Endothelial cell of umbilical vein (primary cell): ENCODE results near the gene CCNC.

Experiments
- EZH2 ChIP-seq: IDR thresholded peaks from 2 replicates; pipeline ENCODE4 v1.6.1; 2012; ENCODE audit warnings: borderline replicate concordance, low read depth, mild to moderate bottlenecking, moderate library complexity, low read length, inconsistent platforms; ENCODE audit not compliant: severe bottlenecking
- GATA2 ChIP-seq: IDR thresholded peaks from 2 replicates; pipeline ENCODE4 v1.7.0; 2011; ENCODE audit warnings: low read depth, mild to moderate bottlenecking, moderate library complexity, mixed read lengths, low read length; ENCODE audit not compliant: insufficient read length, insufficient read depth
- JUN ChIP-seq: IDR thresholded peaks from 2 replicates; pipeline ENCODE4 v1.6.1; 2011; ENCODE audit warnings: borderline replicate concordance, low read depth; ENCODE audit not compliant: insufficient read length, insufficient read depth
- MYC ChIP-seq: IDR thresholded peaks from one replicate; pipeline ENCODE4 v1.6.1; 2011; ENCODE audit warnings: mild to moderate bottlenecking, low read depth, low read length
- POLR2A ChIP-seq: IDR thresholded peaks from 2 replicates; pipeline ENCODE4 v1.6.1; 2012; ENCODE audit warnings: low read depth, mild to moderate bottlenecking, control low read depth, low read length
- POLR2AphosphoS5 ChIP-seq: IDR thresholded peaks from 2 replicates; pipeline ENCODE4 v1.6.1; 2012; ENCODE audit warnings: low read depth, mild to moderate bottlenecking, control low read depth, low read length, moderate library complexity; ENCODE audit not compliant: insufficient read depth
- TF ChIP-seq, protein P1 (sequence below), 2 donors: IDR thresholded peaks; 1 replicate in 1 of 2; 2 replicates in 1 of 2; pipeline ENCODE4 v1.5.1; 2011; ENCODE audit warnings: low read length in 2 of 2, mild to moderate bottlenecking in 2 of 2, moderate library complexity in 2 of 2, control low read depth in 1 of 2, inconsistent platforms in 1 of 2, low read depth in 1 of 2; ENCODE audit not compliant: insufficient read depth in 1 of 2; ENCODE audit errors: extremely low read depth in 1 of 2
- TF ChIP-seq, protein P2 (sequence below): IDR thresholded peaks from 2 replicates; pipeline ENCODE4 v1.6.1; 2011; ENCODE audit not compliant: insufficient read depth, insufficient read length

DNA sequence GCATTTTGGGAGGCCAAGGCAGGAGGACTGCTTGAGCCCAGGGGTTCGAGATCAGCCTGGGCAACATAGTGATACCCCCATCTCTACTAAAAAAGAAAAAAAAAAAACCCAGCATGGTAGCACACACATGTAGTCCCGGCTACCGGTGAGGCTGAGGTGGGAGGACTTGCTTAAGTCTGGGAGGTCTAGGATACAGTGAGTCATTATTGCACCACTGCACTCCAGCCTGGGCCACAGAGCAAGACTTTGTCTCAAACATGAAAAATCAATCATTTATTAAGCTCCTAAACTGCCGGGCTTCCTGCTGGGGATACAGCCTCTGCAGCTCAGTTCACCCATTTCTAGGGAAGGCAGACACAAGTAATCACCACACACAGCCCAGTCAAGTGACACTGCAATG, 45.9 kb downstream of the CCNC start:
- TF ChIP-seq MYC (no peak), JUN (no peak), POLR2A (no peak), EZH2 (no peak), POLR2AphosphoS5 (no peak), GATA2 (no peak)
- TF ChIP-seq, protein P1, sequence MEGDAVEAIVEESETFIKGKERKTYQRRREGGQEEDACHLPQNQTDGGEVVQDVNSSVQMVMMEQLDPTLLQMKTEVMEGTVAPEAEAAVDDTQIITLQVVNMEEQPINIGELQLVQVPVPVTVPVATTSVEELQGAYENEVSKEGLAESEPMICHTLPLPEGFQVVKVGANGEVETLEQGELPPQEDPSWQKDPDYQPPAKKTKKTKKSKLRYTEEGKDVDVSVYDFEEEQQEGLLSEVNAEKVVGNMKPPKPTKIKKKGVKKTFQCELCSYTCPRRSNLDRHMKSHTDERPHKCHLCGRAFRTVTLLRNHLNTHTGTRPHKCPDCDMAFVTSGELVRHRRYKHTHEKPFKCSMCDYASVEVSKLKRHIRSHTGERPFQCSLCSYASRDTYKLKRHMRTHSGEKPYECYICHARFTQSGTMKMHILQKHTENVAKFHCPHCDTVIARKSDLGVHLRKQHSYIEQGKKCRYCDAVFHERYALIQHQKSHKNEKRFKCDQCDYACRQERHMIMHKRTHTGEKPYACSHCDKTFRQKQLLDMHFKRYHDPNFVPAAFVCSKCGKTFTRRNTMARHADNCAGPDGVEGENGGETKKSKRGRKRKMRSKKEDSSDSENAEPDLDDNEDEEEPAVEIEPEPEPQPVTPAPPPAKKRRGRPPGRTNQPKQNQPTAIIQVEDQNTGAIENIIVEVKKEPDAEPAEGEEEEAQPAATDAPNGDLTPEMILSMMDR (IDR thresholded peaks at IDR 0.05; ENCODE audit: extremely low read depth in 1 of 2, insufficient read depth in 1 of 2, low read depth in 1 of 2, low read length in 2 of 2) = no peak
- TF ChIP-seq, protein P2, sequence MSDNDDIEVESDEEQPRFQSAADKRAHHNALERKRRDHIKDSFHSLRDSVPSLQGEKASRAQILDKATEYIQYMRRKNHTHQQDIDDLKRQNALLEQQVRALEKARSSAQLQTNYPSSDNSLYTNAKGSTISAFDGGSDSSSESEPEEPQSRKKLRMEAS = no peak
